GM12891 (cell line): Measurements from ENCODE around the gene SERPINB1.

ENCODE experiments used
- PAX5 ChIP-seq: IDR thresholded peaks from 2 replicates; pipeline ENCODE4 v1.6.1; 2011; ENCODE audit warnings: low read length, moderate library complexity, mild to moderate bottlenecking; ENCODE audit not compliant: insufficient read depth, severe bottlenecking
- POLR2A ChIP-seq: IDR thresholded peaks from 2 replicates; pipeline ENCODE4 v1.6.1; 2011; ENCODE audit warnings: low read depth, low read length, control low read depth
- POLR2AphosphoS5 ChIP-seq: IDR thresholded peaks from 2 replicates; pipeline ENCODE4 v1.6.1; 2011; ENCODE audit warnings: low read depth, low read length, control low read depth
- SPI1 ChIP-seq: IDR thresholded peaks from 2 replicates; pipeline ENCODE4 v1.6.1; 2011; ENCODE audit warnings: low read depth, low read length, control low read depth
- TAF1 ChIP-seq: IDR thresholded peaks from 2 replicates; pipeline ENCODE4 v1.6.1; 2011; ENCODE audit warnings: low read depth, low read length, control low read depth

- TF ChIP-seq POLR2A: no peak
- no peak for TF ChIP-seq POLR2AphosphoS5
- TF ChIP-seq TAF1: no peak
- no peak for TF ChIP-seq PAX5
- TF ChIP-seq SPI1: peak; percentile 93
Measured at GRCh38 chr6:2853769-2854395, 12.2 kb upstream of the SERPINB1 start.
